ENCODE measurements around the gene FAM83G.
A peak's percentile ranks its signal among the peaks of the same experiment; 100 is the strongest.
"Not testable (repeated sequence)": the region's sequence is repeated elsewhere in the genome, so short reads cannot be mapped to it uniquely, and the experiment has no call there.

FAM83G gene

DNA sequence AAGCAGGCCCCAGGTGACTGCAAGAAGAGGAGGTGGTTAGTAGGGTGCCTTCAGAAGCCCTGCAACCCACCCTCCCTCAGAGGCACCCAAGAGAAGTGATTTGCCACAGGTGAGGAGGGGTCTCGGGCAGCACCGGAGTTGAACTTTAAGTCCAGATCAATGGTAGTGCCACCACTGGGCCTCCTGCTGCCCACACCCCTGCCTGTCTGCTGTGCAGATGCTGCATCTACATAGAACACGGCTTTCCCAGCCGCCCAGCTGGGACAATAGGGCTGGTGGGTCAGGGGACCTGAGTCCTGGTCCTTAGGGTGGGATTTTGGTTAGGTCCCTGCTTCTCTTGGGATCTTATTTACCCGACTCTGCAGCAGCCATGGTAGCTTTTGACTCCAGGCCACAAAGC, 17.6 kb upstream of the FAM83G start:
- DNase-seq: no peak

DNA sequence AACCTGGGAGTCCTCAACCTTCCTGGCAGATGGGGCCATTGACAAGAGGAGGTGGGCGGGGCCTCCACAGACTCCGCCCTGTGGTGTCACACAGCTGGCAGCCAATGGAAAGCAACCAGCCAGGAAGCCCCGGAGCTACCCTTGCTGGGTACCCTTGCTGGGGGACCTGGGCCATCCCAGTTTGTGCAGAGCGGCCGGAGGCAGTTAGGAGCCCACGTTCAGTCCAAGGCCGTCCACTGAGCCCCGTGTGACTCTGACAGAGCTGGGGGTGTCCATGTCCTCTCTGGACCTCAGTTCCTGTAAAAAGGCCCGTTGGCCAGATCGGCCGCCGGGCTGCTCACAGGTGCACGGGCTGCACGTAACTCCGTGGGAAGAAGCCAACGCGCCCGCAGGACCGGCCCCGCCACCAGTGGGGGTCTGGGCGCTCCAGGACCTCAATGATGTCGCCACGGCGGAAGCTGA, 17.1 kb upstream of the FAM83G start:
- peak; percentile 40 to 45 for DNase-seq

DNA sequence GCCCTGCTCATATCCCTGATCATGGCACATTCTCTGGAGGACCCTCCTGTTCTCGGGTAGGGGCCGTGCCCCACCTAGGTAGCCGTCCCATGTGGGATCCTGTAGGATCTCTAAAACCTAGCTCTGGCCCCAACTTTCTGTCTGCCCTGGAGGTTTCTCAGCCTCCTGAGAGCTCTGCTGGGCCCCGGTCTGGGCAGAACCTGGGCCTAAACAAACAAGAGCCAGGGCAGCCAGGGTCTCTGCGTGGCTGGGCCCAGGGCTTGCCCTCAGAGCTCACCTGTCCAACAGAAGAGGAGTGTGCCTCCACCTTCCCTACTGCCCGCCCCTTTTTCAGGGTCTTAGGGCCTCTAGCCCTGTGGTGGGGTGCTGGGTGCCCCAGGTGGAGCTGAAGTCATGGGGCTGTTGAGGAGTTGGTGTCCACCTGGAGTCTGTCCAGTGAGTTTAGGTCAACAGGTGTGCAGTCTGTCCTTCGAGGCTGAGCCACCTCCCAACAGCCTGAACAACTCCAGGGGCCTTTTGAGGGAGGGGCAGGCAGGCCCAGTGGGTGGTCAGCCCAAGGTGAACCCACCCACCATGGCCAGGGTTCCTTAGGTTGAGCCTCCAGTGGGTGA, 16.6 kb upstream of the FAM83G start:
- DNase-seq: not testable (repeated sequence)

DNA sequence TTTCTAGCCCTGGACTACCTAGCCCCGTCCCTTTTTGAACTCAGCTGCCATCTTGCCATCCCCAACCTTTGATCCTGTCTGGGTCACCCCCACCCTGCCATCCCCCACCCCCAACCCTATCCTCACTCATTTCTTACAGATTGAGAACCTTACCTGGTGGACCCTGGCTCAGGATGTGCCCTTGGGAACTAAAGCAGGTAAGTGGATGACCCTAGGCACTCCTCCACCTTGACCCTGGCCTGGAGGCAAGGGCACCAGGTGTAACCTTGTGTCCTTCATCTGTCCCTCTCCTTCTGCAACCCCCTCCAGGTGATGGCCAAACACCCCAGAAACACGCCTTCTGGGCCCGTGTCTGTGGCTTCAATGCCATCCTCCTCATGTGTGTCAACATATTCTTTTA, 15.5 kb upstream of the FAM83G start:
- no peak for DNase-seq

DNA sequence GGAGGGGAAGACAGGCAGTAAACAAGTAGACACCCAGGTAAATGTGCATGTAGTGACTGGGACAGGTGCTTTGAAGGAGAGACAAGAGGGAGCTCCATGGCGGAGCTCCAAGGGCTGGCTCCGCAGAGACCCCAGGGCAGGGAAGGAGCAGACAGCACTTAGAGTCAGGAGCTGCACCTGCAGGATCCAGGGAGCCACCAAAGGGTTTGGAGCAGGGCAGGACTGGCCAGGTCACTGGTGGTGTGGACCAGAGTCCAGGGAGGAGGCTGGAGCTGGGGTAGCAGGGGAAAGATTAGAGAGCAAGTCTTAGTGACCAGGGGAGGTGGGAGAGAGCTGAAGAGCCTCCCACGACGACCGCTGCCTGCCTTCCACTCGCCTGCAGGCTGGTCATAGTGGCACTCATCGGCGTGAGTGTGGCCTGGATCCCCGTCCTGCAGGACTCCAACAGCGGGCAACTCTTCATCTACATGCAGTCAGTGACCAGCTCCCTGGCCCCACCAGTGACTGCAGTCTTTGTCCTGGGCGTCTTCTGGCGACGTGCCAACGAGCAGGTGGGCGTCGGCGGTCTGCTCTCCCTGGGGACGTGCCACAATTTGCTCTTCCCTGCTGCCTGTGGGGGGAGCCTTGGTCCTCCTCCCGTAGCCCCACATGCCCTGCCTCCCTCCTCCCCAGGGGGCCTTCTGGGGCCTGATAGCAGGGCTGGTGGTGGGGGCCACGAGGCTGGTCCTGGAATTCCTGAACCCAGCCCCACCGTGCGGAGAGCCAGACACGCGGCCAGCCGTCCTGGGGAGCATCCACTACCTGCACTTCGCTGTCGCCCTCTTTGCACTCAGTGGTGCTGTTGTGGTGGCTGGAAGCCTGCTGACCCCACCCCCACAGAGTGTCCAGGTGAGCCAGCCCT, 14.7 kb upstream of the FAM83G start:
- DNase-seq: no peak

DNA sequence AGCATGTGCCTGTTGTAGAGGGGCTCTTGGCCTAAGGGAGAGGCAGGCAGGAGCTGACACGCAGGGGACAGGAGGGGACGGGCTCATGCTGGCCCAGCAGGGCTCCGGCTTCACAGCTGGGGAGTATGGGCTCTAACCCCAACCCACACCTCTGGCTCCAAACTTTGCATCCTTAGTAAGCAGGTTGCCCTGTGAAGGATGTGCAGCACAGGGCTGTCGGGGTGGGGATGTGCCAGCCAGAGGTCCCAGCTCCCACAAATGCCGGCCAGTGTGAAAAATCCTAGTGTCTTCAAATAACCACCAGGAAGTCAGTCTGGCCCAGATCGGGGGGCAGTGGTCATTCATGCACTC, 14.0 kb upstream of the FAM83G start:
- no peak for DNase-seq

DNA sequence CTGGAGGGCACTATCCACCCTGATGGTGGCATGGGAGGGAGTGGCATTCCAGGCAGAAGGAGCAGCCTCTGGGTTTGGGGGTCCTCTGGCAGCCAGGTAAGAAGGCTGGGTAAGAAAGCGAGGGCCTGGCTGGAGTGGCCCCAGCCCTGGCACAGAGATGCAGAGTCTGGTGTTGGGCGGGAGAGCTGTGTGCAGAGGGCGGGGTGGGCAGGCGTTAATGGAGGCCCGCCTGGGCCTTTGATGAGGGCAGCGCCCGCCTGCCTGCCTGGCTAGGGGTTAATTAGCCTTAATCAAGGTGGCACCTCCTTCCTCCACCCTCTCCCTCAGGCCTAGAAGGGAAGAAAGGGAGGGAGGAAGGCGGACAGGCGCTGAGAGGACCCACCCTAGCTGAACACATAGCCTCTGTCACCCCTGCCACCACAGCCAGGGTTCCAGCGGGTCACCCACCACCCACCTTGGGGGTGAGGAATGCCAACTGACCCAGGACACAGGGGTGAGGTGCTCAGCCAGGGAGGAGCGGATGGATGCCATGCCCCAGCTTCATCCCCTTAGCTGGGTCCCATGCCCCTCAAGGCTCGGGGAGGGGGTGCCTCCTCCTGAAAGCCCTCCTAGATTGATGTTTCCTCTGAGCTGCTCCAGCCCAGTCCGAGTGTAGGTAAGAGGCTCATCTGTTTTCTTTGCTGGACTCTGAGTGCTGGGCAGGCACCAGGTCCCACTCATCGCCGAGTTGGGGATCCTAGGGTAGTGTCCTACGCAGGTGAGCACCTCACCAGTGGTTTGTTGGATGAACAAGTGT, 13.4 kb upstream of the FAM83G start:
- no peak for DNase-seq

DNA sequence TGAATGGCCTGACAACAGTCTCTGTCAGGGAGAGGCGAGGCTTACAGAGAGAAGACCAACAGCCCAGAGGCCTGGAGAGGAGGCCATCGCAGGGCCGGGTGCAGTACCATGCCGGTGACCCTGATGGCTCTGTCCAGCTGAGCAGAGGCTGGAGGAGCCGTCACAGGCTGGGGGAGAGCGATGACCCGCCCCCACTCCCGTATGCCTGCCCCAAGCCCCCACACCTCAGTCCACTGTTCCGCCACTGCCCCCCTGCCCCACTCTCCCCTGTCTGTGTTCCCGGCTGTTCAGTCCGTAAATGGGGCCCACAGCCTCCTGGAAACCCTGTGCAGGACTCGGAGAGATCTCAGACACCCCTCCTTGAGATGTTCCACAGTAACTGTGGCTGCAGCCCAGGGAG, 12.8 kb upstream of the FAM83G start:
- no peak for DNase-seq

DNA sequence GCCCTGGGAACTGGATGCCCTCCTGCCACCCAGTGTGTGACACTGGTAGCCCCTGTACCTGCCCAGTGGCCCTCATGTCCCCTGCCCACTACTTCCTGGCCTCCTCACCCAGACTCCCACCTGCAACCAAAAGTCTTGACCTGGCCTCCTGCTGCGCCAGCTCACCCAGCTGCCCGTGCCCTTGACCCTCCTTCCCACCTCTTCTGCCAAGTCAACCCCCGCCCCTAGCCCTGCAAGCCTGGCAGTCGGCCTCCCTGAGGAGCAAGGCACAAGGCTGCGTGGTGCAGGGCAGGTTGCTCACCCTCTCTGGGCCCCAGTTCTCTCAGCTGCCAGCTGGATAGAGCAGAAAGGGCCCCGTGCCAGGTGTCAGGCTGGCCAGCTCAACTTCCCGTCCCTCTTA, 12.3 kb upstream of the FAM83G start:
- DNase-seq: no peak

DNA sequence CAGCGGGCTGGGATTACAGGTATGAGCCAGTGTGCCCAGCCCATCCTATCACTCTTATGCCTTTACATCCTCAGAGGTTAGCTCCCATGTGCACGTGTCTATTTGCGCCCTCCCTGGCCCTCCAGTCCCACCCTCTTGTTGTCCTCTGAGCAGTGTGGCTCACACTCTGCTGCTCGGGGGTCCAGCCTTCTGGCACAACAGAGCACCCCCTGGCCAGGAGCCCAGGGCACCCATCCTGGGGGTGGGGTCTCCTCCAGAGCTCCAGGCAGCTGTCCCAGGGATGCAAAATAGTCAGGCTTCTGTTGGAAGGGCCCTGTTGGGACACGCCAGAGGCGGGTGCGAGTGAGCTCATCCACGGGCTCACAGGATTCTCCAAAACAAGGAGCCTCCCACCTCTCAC, 11.7 kb upstream of the FAM83G start:
- no peak for DNase-seq

DNA sequence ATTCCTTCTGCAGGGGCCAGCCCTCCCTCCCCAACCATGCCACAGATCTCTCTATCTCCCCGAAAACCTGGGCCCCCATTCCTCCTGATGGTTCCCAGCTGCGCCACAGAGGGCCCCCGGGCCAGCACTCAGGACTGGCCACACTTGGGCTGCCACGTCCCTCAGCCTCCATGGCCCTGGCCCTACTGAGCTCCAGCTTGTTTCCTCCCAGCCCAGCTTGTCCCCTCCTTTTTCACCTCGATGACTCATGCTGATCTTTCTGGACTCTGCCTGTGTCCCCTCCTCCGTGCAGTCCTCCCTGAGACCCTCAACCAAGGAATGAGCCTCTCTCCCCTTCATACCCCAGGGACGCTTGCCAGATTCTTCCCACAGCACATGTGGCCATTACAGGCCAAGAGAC, 10.9 kb upstream of the FAM83G start:
- DNase-seq: no peak

DNA sequence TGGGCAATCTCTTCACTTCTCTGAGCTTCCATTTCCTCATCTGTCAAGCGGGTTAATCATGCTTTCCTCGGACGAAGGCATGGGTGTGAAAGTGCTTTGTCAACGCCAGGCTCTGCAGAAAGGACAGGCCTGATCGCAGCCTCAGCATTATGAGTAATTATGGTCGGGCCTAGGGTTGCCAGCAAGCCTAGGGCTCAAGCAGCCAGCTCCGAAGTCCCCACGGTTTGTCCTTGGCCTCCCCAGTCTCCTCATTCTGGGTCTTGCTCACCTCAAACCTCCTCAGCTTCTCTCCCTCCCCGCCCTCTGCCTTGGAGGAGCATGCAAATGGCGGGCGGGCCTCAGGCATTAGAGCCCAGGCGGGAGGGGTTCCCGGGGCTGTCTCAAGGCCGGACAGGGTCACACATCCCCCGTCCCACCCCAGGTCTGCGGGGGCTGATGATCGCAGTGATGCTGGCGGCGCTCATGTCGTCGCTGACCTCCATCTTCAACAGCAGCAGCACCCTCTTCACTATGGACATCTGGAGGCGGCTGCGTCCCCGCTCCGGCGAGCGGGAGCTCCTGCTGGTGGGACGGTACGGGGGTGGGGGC, 10.2 kb upstream of the FAM83G start:
- DNase-seq: no peak

DNA sequence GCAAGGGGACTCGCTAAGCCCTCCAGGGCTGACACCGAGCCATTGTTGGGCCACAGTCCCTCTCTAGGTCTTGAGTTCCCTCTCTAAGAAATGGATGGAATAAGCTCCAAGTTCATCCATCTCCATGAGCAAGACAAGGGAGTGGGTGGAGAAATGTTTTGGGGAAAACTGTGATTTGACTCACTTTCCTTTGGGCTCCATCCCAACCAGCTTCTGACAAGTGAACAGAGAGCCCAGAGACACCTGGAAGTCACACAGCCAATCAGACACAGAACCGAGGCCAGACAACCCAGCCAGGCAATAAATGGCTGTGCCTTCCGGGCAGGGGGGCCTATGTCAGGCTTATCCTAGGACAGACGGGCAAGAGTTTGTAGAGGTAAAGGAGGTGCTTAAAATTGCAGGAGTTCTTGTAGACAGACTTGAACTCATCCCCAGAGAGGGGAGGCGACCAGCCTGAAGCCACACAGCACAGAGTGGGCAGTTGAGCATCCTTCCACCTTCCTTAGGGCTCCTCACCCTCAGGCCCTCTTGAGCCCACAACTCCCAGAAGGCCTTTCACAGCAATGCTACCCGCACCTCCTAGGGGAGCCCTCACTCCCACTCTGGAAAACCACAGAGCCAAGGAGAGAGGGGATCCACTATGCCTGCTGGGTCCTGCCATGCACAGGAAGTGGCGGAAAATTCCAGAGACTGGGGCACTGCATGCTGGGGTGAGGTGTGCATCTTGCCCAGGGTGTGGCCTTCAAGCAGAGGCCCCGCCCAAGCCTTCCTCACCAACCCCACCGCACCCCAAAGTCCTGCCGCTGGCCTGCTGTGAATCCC, 9.5 kb upstream of the FAM83G start:
- no peak for DNase-seq

DNA sequence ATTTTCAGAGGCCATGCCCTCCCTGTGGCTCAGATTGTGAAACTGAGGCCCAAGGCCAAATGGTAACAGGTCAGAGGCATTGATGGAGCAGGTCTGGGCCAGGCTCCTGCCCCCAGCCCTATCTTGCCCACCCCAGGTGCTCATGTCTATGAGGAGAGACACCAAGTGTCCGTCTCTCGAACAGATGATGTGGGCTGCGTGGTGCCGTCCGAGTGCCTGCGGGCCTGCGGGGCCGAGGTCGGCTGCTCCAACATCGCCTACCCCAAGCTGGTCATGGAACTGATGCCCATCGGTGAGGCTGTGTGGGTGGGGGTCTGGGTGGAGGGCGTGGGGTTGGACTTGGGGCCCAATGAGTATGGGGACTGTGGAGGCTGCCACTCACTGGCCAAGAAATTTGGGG, 8.7 kb upstream of the FAM83G start:
- no peak for DNase-seq

DNA sequence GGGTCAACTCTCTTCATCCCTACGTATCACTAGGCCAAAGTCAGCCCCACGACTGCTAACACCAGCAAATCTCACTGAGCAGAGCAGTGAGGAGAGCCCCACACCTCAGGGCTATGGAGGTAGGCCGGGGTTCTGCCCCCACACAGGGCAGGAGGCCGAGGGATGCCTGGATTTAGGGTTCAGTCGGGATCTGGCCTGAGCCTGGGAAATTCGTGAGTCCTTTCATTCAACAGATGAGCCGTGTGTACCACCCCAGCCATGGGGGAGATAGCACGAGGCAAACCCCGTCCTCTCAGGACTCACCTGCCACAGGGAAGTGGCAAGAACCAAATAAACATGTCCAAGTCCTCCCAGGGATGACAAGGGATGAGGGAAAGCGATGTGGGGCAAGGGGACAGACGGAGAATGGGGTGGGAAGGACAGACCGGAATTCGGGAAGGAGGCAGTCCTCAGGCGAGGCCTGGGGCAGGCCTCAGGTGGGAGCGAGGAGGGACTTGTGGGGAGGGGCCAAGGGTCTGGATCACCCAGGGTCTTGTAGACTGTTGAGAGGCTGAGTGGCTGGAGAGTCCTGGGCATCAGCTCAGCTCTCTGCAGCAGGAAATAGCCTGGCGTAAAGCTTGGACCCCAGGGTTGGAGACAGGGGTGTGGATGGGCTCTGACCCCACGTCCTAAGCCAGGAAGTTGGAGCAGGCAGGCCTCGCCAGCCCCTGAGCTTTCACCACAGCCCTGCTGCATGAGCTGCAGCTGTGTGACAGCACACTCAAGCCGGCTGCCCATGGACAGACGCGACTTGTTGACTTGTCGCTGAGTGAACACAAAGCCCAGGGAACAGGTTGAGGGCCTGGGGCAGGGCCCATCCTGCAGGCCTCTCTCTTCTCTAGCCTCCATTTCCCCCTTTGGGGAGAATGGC, 7.9 kb upstream of the FAM83G start:
- no peak for DNase-seq

DNA sequence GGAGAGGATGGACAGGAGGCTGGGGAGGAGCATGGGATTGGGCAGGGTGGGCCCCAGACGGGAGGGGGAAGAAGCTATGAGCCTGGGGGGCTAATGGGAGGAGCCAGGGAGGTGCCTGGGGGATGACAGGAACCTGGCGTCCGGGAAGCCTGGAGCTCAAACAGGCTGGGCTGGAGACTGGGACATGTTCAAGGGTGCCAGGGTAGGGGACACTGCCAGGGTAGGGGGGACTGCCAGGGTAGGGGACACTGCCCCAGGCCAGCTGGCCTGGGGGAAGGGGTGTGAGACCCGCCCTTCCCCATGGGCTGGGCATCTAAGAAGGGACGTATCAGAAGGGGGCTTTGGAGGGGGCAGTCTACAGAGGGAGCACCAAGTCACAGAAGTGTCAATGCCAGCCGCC, 7.0 kb upstream of the FAM83G start:
- DNase-seq: no peak

DNA sequence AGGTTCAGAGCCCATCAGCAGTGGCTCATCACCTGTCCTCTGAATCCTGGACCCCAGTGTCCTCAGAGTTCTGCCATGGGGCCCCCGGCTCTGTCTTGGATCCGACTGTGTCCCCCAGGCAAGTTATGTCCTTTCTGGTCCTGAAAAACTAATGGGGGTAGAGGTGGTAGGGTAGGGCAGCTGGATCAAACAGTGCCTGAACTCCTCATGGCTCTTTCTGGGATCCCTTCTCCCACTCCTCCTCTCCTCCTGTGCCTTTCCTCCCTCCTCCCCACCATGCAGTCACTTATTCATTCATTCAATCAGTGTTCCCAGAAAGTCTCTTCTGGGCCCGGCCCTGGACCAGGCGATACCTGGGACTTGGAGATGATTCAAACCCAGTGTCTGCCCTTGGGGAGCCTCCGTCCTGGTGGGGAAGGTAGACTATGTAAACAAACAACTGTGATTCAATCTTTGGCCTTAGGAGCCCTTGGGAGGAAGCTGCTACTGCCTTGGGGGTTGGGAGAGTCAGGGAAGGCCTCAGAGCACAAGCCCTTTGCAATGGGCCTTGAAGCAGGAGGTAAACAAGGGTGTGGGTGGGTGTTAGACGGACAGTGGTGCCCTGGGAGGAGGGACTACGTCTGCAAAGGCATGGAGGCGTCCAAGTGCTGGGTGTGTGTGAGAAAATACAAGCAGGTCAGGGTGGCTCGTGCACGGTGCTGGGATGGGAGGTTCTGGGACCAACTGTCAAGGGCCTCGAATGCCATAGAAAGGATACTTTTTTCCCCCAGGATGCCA, 6.4 kb upstream of the FAM83G start:
- DNase-seq: no peak

DNA sequence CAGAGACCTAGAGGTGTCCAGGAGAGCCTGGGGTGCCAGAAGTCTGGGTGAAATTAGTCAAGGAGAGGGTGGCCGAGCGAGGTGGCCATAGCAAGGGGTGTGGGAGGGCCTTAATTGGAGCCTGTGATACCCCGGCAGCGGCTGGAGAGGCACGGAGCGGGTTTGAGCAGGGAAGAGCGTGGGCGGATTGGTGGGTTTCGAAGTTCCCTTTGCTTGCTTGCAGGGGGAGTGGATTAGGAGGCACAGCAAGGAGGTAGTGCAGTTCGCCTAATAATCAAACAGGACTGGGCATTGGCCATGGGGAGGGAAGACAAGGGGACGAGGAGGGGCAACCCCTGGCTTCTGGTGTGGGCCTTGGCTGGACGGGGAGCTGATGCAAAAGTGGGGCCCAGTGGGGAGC, 5.4 kb upstream of the FAM83G start:
- no peak for DNase-seq

DNA sequence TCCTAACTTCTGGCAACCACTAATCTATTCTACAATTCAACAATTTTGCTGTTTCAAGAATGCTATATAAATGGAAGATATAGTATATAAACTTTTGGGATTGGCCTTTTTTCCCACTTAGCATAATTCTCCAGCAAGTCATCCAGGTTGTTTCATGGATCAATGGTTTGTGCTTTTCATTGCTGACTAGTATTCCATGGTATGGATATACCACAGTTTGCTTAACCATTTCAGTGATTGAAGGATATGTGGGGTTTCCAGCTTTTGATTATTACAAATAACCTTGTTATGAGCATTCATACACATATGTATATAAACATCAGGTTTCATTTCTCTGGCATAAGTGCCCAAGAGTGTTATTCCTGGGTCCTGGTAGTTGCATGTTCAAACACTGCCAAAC, 2.1 kb upstream of the FAM83G start:
- DNase-seq: no peak

DNA sequence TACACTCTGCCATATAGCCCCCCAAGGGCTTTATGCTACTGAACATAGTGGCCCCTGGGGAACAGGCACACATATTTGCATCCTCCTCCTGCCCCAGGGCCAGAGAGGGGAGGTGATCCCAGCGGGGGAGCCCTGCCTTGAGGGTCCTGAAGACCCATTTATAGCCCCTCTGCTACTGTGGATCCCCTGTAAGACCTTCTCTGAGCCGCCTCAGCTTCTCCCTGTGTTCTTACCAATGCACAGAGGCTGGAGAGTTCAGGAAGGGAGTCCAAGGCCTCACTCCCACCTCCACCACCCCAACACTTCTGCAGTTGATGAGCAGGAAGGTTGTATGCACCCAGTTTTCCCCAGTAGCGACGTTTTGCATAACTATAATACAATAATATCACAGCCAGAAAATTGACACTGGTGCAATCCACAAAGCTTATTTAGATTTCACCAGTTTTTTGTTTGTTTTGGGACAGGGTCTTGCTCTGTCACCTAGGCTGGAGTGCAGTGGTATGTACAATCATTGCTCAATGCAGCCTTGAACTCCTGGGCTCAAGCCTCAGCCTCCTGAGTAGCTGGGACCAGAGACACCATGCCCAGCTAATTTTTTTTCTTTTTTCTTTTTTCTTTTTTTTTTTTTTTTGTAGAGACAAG, 1.3 kb upstream of the FAM83G start:
- no peak for DNase-seq

Data from stimulated activated CD4-positive, alpha-beta T cell treated with anti-CD3 and anti-CD28 coated beads, Interleukin-2, amount 100 ng/mL, for 48 hours (primary cell).